NCI-H345 treated with DMSO at 0.1 percent for 48 hours (cell line): ENCODE results near the gene ITPR2.
"Not testable (repeated sequence)": the region's sequence is repeated elsewhere in the genome, so short reads cannot be mapped to it uniquely, and the experiment has no call there.

Source experiments
- DNase-seq: peaks from one replicate; lab custom pipeline; 2025; ENCODE audit not compliant: unreplicated experiment; lab: John Stamatoyannopoulos, UW

The ITPR2 gene

GRCh38 chr12:26469421-26470180 lies 363.4 kb downstream of the ITPR2 start:
- no peak for DNase-seq

- DNase-seq = no peak
Observed at GRCh38 chr12:26467351-26467750, 365.6 kb downstream of the ITPR2 start.

- DNase-seq = no peak
Observed at GRCh38 chr12:26466726-26467125, 366.3 kb downstream of the ITPR2 start.

- DNase-seq = no peak
Observed at GRCh38 chr12:26465419-26466097, 367.4 kb downstream of the ITPR2 start.

DNA sequence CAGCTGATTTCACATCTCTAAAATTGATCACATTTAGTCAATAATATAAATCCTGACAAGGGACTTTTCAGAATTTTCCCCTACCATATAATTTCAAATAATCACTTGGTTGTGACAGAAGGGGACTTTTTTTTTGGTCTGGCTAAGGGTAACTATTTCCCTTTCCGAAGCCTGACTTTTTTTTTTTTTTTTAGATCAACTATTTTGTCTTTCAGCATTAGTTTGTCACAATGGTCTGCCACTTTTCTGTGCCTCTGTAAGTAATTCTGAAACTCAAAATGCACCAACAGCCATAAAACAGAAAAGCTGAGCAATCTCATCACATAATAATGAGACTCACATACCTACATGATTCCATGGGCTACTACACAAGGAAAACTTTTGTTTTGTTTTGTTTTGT lies 371.2 kb downstream of the ITPR2 start:
- no peak for DNase-seq

GRCh38 chr12:26460361-26460760 lies 372.6 kb downstream of the ITPR2 start:
- DNase-seq = no peak

DNA sequence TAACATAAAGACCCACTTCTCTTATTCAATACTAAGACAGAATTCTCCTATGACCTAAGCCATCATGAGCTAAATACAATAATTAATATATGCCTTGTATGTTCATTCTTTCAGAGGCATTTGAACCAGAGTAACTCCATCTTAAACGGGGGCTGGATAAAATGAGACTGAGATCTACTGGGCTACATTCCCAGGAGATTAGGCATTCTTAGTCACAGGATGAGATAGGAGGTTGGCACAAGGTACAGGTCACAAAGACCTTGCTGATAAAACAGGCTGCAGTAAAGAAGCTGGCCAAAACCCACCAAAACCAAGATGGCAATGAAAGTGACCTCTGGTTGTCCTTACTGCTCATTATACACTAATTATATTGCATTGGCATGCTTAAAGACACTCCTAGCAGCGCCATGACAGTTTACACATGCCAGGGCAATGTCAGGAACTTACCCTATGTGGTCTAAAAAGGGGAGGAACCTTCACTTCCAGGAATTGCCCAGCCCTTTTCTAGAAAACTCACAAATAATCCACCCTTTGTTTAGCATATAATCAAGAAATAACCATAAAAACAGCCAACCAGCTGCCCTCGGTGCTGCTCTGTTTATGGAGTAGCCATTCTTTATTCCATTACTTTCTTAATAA lies 376.9 kb downstream of the ITPR2 start:
- DNase-seq = no peak

GRCh38 chr12:26453246-26453645 lies 379.7 kb downstream of the ITPR2 start:
- no peak for DNase-seq

GRCh38 chr12:26452511-26452910 lies 380.5 kb downstream of the ITPR2 start:
- no peak for DNase-seq

GRCh38 chr12:26451763-26452162 lies 381.2 kb downstream of the ITPR2 start:
- no peak for DNase-seq

DNA sequence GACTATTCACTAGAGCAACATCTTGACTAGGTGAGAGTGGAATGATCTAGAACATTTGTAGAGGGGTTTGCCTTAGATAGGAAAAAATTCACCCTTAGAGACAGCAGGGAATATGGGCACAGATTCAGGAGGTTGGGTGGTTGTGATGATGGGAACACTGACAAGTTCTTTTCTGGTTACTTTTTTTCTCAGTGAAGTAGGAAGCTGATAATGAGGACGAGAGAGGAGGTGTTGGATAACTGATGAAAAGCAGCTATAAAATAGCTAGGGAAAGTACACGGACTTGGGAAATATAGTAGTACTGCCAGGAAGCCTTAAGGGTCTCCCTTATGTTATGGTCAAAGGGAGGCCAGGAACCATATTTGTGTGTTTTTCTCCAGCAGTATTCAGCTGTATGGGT lies 387.1 kb downstream of the ITPR2 start:
- DNase-seq = no peak

DNA sequence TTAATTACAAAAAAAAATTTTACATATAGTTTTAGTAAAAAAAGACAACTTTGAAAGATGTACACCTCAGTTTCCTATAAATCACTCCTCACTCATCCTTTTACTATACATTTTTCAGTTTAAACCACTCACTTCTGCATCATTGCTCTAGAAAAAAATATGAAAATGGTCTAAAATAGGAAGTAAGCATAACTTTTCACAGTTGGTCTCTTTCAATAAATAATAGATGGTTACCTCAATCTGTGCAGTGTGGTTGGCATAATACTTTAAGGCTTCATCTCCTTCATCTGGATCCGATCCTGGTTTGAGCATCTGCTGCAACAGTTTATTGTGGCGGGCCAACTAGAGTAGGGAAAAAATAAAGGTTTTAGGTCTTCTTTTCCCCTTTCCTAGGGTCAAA lies 389.7 kb downstream of the ITPR2 start:
- DNase-seq = no peak

DNA sequence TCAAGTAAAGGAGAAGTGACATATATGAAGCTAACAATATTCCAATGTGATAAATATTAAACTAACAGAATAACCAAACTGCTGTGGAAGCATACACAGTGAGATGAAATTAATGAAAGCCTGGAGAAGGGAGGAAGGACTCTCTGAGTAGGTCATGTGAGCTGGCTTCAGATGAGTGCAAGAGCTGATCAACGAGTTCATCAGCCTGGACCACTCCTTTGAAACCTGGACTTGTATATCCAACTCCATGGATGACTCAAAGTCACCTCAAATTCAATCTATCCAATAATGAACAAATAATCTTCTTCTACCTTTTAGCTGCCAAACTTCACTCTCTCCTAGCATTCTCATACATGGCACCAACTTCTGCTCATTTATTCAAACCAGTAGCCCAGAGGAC lies 391.6 kb downstream of the ITPR2 start:
- DNase-seq = no peak

DNA sequence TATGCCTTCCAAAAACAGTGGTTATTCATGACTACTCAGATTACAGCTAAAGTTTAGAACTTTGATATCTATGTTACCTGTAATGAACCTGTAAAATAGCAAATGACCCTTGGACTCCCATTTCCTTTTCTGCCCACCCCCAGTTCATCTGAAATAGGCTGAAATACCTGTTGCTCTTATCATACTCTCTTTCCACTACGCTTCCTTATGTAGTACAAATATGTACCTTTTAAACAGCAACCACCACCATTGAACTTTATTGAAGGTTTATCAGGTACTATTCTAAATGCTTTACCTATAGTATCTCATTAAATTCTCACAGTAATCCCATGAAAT lies 398.0 kb downstream of the ITPR2 start:
- DNase-seq = no peak

- DNase-seq = peak; percentile 7
Observed at GRCh38 chr12:26434299-26435068, 398.5 kb downstream of the ITPR2 start.

DNA sequence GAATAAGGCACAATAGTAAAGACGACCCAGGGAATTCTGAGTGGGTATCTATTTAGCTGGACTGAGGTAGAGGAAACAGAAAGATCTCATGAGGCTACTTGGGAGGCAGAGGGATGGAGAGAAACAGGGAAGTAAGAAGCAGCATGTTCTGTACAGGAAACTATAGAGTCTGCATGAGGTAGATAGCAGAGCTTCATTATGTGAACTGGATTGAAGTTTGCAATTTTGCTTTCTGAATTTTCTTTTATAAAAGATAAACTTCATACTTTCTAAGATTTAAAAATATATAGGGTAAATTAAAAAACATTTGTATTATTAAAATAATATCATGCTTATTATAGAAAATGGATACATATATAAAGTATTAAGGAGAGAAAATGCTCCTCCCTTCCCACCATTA lies 399.3 kb downstream of the ITPR2 start:
- DNase-seq = not testable (repeated sequence)

DNA sequence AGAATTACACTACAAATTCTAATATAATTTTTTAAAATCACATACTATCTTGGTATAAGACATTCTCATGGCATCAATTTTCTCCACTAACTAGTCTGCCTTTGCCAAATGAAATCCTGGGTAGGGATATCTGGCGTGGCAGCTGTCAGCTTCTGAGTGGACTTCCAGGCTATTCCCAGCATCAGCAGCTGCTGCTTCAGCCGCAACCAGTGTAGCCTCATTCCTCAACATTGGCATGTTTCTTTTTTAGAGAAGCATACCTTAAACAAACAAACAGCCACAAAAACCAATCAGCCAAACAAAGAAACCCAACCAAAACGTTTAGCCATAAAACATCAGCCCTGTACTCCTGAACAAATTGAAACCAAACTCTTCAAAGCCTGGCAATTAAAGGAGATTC lies 401.8 kb downstream of the ITPR2 start:
- DNase-seq = no peak

- DNase-seq = not testable (repeated sequence)
Observed at GRCh38 chr12:26430596-26430995, 402.4 kb downstream of the ITPR2 start.

DNA sequence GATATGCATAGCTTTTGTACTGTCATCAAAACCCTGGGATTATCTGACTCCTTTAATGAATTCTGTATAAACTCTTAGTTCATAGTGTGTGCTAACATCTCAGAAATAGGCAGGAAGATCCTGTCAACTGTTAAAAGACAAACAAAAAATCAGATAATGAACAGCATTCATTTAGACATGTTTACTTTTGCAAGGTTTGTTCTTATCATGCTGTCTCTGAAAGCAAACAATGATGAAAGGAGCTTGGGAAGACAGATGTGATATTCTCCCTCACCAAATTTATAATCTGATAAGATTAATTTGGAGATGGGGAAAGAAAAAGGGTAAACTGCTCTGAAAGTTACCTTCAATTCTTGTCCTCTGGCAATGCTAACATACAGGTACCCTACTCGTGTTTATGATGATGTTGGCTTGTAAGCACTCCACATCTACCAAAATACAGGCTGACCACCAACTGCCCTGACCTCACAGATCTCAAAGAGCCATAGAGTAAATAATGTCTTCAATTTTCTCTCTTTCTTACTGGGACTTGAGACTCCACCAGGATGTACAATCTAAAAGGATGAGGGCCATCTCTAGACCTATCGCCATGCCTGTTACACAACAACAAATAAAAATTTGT lies 403.8 kb downstream of the ITPR2 start:
- no peak for DNase-seq

- DNase-seq = no peak
Observed at GRCh38 chr12:26428420-26428819, 404.6 kb downstream of the ITPR2 start.

DNA sequence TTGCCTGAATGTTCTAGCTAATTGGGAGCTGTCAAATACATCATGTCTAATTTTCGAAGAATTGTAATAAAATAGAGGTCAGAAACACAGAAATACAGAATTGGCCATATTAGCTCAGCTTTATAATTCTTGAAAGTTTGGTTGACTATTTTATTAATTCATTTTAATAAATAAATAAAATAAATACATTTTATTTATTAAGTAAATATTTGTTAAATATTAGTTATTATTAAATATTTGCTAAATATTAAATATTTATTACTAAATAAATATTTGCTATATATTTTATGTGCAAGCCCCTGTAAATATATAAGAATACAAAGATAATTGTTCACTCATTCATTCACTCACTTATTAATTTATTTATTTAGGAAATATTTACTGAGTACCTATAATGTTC lies 406.3 kb downstream of the ITPR2 start:
- DNase-seq = no peak
